ENCODE measurements around the gene TALDO1.

Gene TALDO1

DNA sequence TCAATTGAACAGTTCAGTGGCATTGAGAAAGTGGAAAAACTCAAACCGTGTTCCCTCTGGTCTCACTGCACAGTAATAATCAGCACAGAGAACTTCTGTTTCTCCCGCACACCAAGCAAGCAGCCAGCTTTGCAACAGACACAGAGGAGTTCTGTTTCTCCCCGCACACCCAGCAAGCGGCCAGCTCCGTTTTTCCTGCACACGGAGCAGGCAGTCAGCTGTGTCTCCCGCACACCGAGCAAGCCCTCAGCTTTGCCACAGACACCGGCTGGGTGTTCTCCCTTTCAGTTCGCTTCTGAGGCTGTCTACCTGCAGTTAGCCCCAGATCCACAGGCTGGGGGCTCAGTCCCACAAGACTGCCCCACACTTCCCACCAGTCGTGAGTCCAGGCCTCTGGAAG lies 9.9 kb upstream of the TALDO1 start:
- TF ChIP-seq, protein P1, sequence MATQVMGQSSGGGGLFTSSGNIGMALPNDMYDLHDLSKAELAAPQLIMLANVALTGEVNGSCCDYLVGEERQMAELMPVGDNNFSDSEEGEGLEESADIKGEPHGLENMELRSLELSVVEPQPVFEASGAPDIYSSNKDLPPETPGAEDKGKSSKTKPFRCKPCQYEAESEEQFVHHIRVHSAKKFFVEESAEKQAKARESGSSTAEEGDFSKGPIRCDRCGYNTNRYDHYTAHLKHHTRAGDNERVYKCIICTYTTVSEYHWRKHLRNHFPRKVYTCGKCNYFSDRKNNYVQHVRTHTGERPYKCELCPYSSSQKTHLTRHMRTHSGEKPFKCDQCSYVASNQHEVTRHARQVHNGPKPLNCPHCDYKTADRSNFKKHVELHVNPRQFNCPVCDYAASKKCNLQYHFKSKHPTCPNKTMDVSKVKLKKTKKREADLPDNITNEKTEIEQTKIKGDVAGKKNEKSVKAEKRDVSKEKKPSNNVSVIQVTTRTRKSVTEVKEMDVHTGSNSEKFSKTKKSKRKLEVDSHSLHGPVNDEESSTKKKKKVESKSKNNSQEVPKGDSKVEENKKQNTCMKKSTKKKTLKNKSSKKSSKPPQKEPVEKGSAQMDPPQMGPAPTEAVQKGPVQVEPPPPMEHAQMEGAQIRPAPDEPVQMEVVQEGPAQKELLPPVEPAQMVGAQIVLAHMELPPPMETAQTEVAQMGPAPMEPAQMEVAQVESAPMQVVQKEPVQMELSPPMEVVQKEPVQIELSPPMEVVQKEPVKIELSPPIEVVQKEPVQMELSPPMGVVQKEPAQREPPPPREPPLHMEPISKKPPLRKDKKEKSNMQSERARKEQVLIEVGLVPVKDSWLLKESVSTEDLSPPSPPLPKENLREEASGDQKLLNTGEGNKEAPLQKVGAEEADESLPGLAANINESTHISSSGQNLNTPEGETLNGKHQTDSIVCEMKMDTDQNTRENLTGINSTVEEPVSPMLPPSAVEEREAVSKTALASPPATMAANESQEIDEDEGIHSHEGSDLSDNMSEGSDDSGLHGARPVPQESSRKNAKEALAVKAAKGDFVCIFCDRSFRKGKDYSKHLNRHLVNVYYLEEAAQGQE (IDR thresholded peaks at IDR 0.05; ENCODE audit: low read depth): no peak
- TF ChIP-seq YY1 (IDR thresholded peaks at IDR 0.05; ENCODE audit: low read depth) (no peak), RAD21 (IDR thresholded peaks at IDR 0.05; ENCODE audit: low read depth) (no peak), FOXM1 (IDR thresholded peaks at IDR 0.05; ENCODE audit: borderline replicate concordance, low read depth) (no peak), CREB1 (IDR thresholded peaks at IDR 0.05; ENCODE audit: low read depth) (no peak), TAF1 (IDR thresholded peaks at IDR 0.05; ENCODE audit: low read depth) (no peak), CEBPB (IDR thresholded peaks at IDR 0.05) (no peak), EGR1 (IDR thresholded peaks at IDR 0.05) (no peak), EP300 (IDR thresholded peaks at IDR 0.05; ENCODE audit: borderline replicate concordance) (no peak), ZBTB7A (IDR thresholded peaks at IDR 0.05; ENCODE audit: low read depth) (no peak)
- TF ChIP-seq, protein P2, sequence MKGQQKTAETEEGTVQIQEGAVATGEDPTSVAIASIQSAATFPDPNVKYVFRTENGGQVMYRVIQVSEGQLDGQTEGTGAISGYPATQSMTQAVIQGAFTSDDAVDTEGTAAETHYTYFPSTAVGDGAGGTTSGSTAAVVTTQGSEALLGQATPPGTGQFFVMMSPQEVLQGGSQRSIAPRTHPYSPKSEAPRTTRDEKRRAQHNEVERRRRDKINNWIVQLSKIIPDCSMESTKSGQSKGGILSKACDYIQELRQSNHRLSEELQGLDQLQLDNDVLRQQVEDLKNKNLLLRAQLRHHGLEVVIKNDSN (IDR thresholded peaks at IDR 0.05): no peak

DNA sequence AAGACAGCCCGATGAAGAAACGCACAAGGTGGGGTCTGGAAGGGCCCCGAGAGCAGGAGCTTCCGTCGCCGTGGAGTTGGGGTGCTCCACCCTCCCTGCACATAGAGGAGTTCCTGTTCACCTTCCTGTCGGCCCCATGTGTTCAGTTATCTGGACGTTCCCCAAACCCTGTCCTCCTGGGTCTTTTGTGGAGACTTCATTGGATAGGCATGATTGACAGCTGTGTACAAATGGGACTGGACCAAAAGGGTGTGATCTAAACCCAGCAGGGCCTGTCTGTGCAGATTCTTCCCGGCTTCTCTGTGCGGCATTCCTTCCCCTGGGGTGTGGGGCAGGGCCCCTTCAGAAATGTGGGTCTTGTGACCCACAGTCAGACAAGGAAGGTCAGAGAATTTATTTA lies 9.4 kb upstream of the TALDO1 start:
- peak; percentile 61 for TF ChIP-seq TEAD4 (IDR thresholded peaks at IDR 0.05)

DNA sequence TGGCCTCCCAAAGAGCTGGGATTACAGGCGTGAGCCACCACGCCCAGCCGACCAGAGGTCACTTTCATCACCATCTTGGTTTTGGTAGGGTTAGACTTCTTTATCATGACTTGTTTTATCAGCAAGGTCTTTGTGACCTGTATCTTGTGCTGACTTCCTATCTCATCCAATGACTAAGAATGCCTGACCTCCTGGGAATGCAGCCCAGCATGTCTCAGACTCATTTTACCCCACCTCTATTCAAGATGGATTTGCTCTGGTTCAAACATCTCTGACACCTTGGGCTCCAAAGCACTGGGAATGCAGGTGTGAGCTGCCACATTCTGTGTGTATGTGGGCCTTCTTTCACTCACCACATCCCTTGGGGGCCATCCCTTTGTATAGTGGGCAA lies 5.1 kb upstream of the TALDO1 start:
- TF ChIP-seq, protein P1 (IDR thresholded peaks at IDR 0.05; ENCODE audit: low read depth): no peak
- TF ChIP-seq, protein P3, sequence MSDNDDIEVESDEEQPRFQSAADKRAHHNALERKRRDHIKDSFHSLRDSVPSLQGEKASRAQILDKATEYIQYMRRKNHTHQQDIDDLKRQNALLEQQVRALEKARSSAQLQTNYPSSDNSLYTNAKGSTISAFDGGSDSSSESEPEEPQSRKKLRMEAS (IDR thresholded peaks at IDR 0.05): no peak
- TF ChIP-seq, protein P2 (IDR thresholded peaks at IDR 0.05): no peak
- no peak for TF ChIP-seq TEAD4 (IDR thresholded peaks at IDR 0.05)

DNA sequence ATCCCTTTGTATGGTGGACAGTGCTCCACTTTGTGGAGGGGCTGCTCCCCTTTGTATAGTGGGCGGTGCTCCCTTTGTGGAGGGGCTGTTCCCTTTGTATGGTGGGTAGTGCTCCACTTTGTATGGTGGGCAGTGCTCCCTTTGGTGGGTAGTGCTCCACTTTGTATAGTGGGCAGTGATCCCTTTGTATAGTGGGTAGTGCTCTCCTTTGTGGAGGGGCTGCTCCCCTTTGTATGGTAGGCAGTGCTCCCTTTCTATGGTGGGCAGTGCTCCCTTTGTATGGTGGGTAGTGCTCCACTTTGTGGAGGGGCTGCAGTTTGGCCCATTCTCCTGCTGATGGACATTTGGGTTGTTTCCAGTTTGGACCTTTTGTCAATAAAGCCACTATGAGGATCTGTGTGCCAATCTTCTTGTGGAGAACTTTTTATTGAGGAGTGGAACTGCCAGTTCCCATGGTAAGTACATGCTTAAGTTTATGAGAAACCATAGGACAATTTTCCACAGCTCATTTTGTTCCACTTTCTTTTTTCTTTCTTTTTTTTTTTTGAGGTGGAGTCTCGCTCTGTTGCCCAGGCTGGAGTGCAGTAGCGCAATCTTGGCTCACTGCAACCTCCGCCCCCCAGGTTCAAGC lies 4.6 kb upstream of the TALDO1 start:
- TF ChIP-seq TCF12 (IDR thresholded peaks at IDR 0.05; ENCODE audit: low read depth): no peak
- TF ChIP-seq ZBTB7A (IDR thresholded peaks at IDR 0.05; ENCODE audit: low read depth): no peak
- no peak for TF ChIP-seq TEAD4 (IDR thresholded peaks at IDR 0.05)
- TF ChIP-seq FOXM1 (IDR thresholded peaks at IDR 0.05; ENCODE audit: borderline replicate concordance, low read depth): no peak
- TF ChIP-seq CREB1 (IDR thresholded peaks at IDR 0.05; ENCODE audit: low read depth): no peak
- TF ChIP-seq YY1 (IDR thresholded peaks at IDR 0.05; ENCODE audit: low read depth): no peak
- TF ChIP-seq, protein P2 (IDR thresholded peaks at IDR 0.05): no peak
- TF ChIP-seq, protein P1 (IDR thresholded peaks at IDR 0.05; ENCODE audit: low read depth): no peak
- TF ChIP-seq EP300 (IDR thresholded peaks at IDR 0.05; ENCODE audit: borderline replicate concordance): no peak
- no peak for TF ChIP-seq TAF1 (IDR thresholded peaks at IDR 0.05; ENCODE audit: low read depth)
- TF ChIP-seq NFIC (IDR thresholded peaks at IDR 0.05): no peak
- TF ChIP-seq, protein P3 (IDR thresholded peaks at IDR 0.05): no peak
- no peak for TF ChIP-seq EGR1 (IDR thresholded peaks at IDR 0.05)
- TF ChIP-seq RAD21 (IDR thresholded peaks at IDR 0.05; ENCODE audit: low read depth): no peak

DNA sequence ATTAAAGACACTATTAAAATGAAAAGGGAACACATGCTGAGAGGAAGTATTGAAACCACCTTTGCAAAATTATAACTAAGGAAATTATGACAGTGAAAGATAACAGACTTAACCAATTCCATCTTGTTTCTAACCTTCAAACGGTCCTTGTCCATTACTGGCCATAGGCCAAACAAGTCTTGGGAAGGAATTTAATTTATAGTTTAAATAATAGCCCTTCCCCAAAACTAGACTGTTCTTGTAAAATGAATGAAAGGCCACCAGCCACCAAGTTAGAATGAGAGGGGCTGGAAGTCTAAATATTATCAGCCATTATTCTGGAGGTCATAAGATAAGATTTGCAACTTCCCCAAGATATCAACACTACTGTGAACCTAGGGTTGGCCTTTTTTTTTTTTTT lies 1.8 kb upstream of the TALDO1 start:
- TF ChIP-seq EGR1 (IDR thresholded peaks at IDR 0.05): no peak
- no peak for TF ChIP-seq RAD21 (IDR thresholded peaks at IDR 0.05; ENCODE audit: low read depth)
- no peak for TF ChIP-seq CEBPB (IDR thresholded peaks at IDR 0.05)
- no peak for TF ChIP-seq TEAD4 (IDR thresholded peaks at IDR 0.05)

Data from Ishikawa (cell line).